Urothelium cell line (cell line): ENCODE results near the gene PRRC2A.

Source experiments
- DNase-seq: peaks from one replicate; pipeline ENCODE4 v3.0.0; 2011; ENCODE audit warnings: low spot score, mixed read lengths
- FAIRE-seq: peaks from 2 replicates; lab custom pipeline; 2011; peaks lifted over from hg19 to GRCh38; lab: Jason Lieb, UNC

Gene PRRC2A

DNA sequence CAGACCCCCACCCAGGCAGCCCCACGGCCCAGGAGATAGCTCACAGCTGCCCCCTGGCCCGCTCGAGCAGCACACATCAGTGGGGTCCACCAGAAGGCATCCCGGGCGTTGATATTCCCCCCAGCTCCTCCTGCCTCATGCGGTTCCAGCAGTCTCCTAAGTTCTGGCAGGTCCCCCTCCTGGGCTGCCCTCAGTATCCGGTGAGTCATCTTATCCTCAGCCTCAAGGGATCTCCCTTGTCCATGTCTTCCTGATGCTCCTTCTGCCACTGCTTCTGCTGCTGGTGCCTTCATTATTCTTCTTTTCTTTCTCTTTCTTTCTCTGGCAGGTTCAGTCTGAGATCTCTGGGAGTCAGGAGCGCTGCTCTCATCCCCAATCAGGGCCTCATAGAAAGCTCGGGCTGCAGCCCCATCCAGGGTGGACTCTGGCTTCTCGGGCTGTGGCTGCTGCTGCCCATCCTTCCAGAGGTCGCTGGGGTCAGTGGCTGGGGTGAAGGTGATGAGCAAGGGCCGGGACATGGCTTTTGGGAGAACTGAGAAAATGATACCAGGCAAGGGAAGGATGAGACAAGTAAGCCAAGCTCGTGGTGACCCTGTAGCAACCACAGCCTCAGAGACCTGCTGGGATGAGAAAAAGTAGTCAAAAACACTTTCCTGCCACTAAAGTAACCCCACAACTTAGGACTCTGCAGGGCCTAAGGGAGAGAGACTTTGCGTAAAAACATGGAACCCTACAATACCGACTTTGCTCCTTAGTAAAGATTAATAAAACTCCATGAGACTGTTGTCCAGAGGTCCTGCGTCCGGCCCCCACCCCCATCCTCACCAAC lies 43.7 kb downstream of the PRRC2A start:
- peak; percentile 74 for DNase-seq
- FAIRE-seq = no peak

- peak; percentile 69 for DNase-seq
- FAIRE-seq = no peak
Measured at GRCh38 chr6:31664790-31665500, 44.4 kb downstream of the PRRC2A start, which contains the start of gene GPANK1. GPANK1 (minus strand) TSS chr6:31664997; CDS start chr6:31664478, 519 bp downstream.

GRCh38 chr6:31665501-31666336 lies 45.2 kb downstream of the PRRC2A start, which contains the start of gene CSNK2B:
CSNK2B (plus strand) TSS chr6:31666080; CDS start chr6:31666832, 752 bp downstream.
- FAIRE-seq = no peak
- peak; percentile 97 for DNase-seq

GRCh38 chr6:31666337-31666965 lies 45.9 kb downstream of the PRRC2A start:
- FAIRE-seq (no peak), DNase-seq (no peak)

DNA sequence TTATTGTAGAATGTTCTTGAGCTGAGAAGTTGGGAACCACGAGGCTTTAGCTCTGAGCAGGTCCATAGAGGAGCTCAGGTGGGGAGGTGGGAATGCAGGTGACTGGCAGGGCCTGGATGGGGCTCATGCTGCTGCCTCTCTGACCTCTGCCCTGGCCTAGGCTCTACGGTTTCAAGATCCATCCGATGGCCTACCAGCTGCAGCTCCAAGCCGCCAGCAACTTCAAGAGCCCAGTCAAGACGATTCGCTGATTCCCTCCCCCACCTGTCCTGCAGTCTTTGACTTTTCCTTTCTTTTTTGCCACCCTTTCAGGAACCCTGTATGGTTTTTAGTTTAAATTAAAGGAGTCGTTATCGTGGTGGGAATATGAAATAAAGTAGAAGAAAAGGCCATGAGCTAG lies 49.2 kb downstream of the PRRC2A start, which contains the start of gene LY6G5B:
Gene LY6G5B (plus strand): TSS at position 301 of the 400 bp plus-strand sequence. CDS start 975 bp downstream, outside the sequence.
- FAIRE-seq = no peak
- no peak for DNase-seq

DNA sequence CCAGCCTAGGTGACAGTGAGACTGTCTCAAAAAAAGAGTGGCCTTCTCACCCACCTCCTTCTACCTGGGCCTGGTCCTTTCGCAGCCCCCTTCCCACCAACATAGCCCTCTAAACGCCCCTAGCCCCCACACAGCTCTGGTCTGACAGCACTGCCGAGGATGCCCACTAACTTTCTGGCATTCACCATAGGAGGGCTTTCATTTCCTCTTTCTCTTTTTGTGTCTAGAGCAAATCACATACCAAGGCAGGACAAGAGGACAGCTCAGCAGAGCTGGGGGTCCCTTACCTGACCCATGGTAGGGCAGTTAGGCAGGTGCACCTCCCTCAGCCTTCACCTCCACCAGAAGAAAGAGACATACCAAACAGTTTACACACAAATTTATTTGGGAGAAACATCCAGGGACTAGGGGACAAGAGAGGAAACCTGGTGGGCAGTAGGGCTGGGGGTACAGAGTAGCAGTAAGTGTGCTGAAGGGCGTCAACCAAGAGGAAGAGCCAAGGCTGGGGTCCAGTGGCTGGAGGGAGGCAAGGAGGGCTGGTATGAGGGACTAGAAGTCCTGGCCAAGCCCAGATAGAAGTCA lies 55.9 kb downstream of the PRRC2A start:
- FAIRE-seq (no peak), DNase-seq (no peak)

DNA sequence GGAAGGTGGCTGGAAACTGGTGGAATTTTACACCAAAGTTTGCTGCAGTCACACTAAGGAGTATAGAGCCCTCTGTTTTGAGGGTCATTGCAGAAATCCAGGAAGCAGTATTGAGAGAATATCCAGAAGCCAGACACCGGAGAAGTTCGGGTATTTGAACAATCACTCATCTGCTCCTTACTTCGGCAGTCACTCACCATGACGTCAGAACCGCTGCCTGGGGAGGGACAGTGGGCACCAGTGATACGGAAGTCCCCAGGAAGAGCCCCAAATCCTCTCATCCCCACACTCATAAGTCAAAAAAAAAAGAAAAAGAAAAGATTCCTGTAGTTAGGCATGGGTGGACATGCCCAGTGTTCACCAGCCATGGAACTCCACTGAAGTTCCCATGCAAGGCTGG lies 56.4 kb downstream of the PRRC2A start:
- no peak for DNase-seq
- no peak for FAIRE-seq

DNA sequence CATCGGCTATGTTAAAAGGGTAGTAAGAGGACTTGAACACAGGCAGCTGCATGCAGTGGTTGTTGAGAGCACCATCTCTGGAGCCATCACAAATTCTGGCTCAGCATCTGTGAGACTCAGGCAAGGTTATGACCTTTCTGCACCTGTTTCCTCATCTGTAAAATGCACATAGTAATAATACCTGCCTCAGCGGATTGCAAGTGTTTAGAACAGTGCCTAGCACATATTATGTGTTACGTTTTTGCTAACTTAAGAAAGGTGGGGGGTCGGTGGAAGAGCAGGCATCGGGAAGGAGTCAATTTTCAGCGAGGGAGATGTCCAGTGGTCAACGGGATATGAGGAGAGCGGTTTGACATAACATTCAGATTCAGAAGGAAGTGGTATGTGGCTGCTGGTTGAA lies 57.4 kb downstream of the PRRC2A start:
- FAIRE-seq (no peak), DNase-seq (no peak)

GRCh38 chr6:31680226-31681134 lies 60.0 kb downstream of the PRRC2A start, which contains the start of gene LY6G5C:
LY6G5C (minus strand) TSS chr6:31681067; CDS start chr6:31680373, 694 bp downstream.
- FAIRE-seq = no peak
- DNase-seq = peak; percentile 56

DNA sequence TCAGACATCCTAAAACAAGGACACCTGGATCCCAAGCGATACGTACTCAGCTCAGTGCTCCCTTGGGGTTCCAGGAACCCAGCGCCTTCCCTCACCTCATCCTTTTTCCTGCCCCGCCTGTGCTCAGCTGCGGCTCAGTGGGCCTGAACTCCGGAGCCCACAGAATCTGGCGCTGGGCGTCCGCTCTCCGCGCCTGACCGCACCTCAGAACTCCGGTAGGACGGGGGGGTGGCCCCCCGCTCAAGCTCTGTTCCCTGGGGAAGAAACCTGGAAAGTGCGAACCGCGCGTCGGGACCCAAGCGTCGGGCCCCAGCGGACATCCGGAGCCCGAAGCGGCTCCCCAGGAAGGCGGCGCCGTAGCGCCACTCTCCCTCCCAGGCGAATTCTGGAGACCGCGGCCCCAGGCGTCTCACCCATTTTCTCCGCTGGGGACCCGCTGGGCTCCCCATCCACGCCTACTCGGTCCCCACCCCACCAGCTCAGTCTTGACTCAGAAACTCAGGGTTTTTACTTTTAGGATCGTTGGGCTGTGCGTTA lies 60.7 kb downstream of the PRRC2A start:
- no peak for DNase-seq
- FAIRE-seq = no peak

DNA sequence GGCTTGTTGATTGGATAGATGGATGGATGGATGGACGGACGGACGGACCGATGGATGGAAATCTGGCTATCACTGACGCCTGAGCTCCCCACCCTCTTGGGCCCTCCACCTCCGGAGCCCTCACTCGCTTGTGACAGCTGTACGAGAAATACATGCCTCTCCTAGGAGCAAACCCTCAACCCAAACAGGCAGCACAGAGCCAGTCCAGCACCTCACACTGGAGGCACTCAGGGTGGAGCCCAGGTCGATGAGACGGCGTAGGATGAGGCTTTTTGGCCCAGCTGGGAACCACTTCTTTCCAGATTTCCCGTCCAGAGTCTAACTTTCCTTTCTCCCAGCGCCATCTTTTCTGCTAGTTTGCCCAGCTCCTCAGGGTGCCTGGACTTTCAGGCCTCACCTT lies 63.1 kb downstream of the PRRC2A start:
- FAIRE-seq (no peak), DNase-seq (no peak)

- no peak for FAIRE-seq
Measured at GRCh38 chr6:31686483-31686882, 66.0 kb downstream of the PRRC2A start.

DNA sequence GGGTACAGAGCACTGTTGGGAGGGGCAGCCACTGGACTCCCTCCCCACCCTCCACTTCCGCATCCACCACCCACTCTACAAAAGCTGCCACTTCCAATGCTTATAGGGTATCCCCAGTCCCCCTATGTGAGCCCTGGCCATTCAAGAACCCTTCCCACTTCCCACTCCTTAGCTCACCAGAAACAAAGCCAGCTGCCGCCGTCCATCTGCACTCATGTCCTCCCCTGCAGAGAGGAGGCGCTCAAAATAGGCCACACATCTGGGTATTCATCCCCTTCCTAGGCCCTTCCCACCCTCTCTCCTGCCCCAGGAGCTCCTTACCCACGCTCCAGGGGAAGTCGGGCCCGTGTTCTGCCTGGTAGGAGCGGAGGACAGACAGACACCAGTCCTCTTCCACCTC lies 66.8 kb downstream of the PRRC2A start:
- DNase-seq = no peak
- FAIRE-seq = no peak

More at GRCh38 chr6:31686483-31686882, 66.0 kb downstream of the PRRC2A start:
- no peak for DNase-seq
